WTC11 (cell line): ENCODE measurements around the gene NEDD4L. TPM values are rescaled to one million over a fixed set of nuclear protein-coding genes. Genes with fewer than 3 reads are reported as not detected.

Experiments
- ATAC-seq: fragments of 200-7000 bp; cut with Tn5 transposase; 2 replicates; pipeline ENCODE4 v1.10.0; 2021; ENCODE audit warnings: mild to moderate bottlenecking, moderate library complexity
- CTCF ChIA-PET: fragments of 300-600 bp; sonication (Branson Sonifier 250); formaldehyde crosslinking; loops from one replicate; lab custom pipeline; 2021; ENCODE audit warnings: antibody characterized with exemption; lab: Charles Lee
- POLR2A ChIA-PET: fragments of 350-600 bp; sonication (Branson Sonifier 250); formaldehyde crosslinking; loops from one replicate; lab custom pipeline; 2021; ENCODE audit warnings: antibody characterized with exemption; lab: Charles Lee
- DNase-seq: peaks from one replicate; pipeline ENCODE4 v3.0.0; 2021; ENCODE audit warnings: low spot score
- H3K27ac Mint-ChIP-seq: 2 replicates; pipeline ENCODE4 v1.8.0; 2021; ENCODE audit warnings: mixed read lengths
- H3K27me3 Mint-ChIP-seq: 2 replicates; pipeline ENCODE4 v1.8.0; 2021; ENCODE audit warnings: low read depth, mild to moderate bottlenecking, moderate library complexity, mixed read lengths
- H3K36me3 Mint-ChIP-seq: 2 replicates; pipeline ENCODE4 v1.8.0; 2021; ENCODE audit warnings: mixed read lengths
- H3K4me1 Mint-ChIP-seq: 2 replicates; pipeline ENCODE4 v1.8.0; 2022; ENCODE audit warnings: mixed read lengths
- H3K4me3 Mint-ChIP-seq: 2 replicates; pipeline ENCODE4 v1.8.0; 2021; ENCODE audit warnings: mild to moderate bottlenecking, moderate library complexity, mixed read lengths
- H3K9me3 Mint-ChIP-seq: 2 replicates; pipeline ENCODE4 v1.8.0; 2021; ENCODE audit warnings: mixed read lengths
- ATF6 ChIP-seq: sonication (generic); formaldehyde crosslinking; IDR thresholded peaks from 2 replicates; pipeline ENCODE4 v1.8.1; 2023; ENCODE audit warnings: mild to moderate bottlenecking, missing genetic modification reagents
- E2F4 ChIP-seq: sonication (generic); formaldehyde crosslinking; IDR thresholded peaks from 2 replicates; pipeline ENCODE4 v1.8.1; 2022; ENCODE audit warnings: low read depth, mild to moderate bottlenecking, moderate library complexity, missing genetic modification reagents, borderline replicate concordance
- FOXP4 ChIP-seq: sonication (generic); formaldehyde crosslinking; IDR thresholded peaks from 2 replicates; pipeline ENCODE4 v1.8.0; 2022; ENCODE audit warnings: mild to moderate bottlenecking, missing genetic modification reagents
- GTF2I ChIP-seq: fragments of 250-450 bp; sonication (Bioruptor Pico); conservative IDR thresholded peaks from 2 replicates; pipeline ENCODE4 v1.4.0; 2021; ENCODE audit warnings: mild to moderate bottlenecking
- HMGA2 ChIP-seq: fragments of 250-450 bp; sonication (Bioruptor Pico); IDR thresholded peaks from 2 replicates; pipeline ENCODE4 v1.4.0; 2021; ENCODE audit warnings: mild to moderate bottlenecking, moderate library complexity
- PREB ChIP-seq: sonication (generic); formaldehyde crosslinking; IDR thresholded peaks from 2 replicates; pipeline ENCODE4 v1.8.1; 2022; ENCODE audit warnings: mild to moderate bottlenecking, missing genetic modification reagents, moderate library complexity, borderline replicate concordance
- PRRX2 ChIP-seq: fragments of 250-450 bp; sonication (Bioruptor Pico); IDR thresholded peaks from 2 replicates; pipeline ENCODE4 v1.8.0; 2021; ENCODE audit warnings: mild to moderate bottlenecking
- SMAD4 ChIP-seq: sonication (generic); formaldehyde crosslinking; IDR thresholded peaks from 2 replicates; pipeline ENCODE4 v1.8.0; 2022; ENCODE audit warnings: mild to moderate bottlenecking, missing genetic modification reagents
- USF1 ChIP-seq: sonication (generic); formaldehyde crosslinking; IDR thresholded peaks from 2 replicates; pipeline ENCODE4 v1.8.0; 2022; ENCODE audit warnings: mild to moderate bottlenecking, missing genetic modification reagents
- ZBTB21 ChIP-seq: sonication (generic); formaldehyde crosslinking; IDR thresholded peaks from 2 replicates; pipeline ENCODE4 v1.8.1; 2023; ENCODE audit warnings: mild to moderate bottlenecking, missing genetic modification reagents, borderline replicate concordance
- total RNA-seq: library from RNA; stranded (reverse); gene quantifications from 3 replicates; pipeline ENCODE4 v1.2.3, GENCODE V29; 2021
- TF ChIP-seq, protein P1 (sequence below): sonication (generic); formaldehyde crosslinking; IDR thresholded peaks from 2 replicates; pipeline ENCODE4 v1.8.1; 2023; ENCODE audit warnings: mild to moderate bottlenecking, moderate library complexity, missing genetic modification reagents
- TF ChIP-seq, protein P2 (sequence below): sonication (generic); formaldehyde crosslinking; IDR thresholded peaks from 2 replicates; pipeline ENCODE4 v1.8.1; 2023; ENCODE audit warnings: mild to moderate bottlenecking, missing genetic modification reagents, borderline replicate concordance

The NEDD4L gene
- total RNA-seq, 1 experiment from 2014 or later, result 88.0 TPM

DNA sequence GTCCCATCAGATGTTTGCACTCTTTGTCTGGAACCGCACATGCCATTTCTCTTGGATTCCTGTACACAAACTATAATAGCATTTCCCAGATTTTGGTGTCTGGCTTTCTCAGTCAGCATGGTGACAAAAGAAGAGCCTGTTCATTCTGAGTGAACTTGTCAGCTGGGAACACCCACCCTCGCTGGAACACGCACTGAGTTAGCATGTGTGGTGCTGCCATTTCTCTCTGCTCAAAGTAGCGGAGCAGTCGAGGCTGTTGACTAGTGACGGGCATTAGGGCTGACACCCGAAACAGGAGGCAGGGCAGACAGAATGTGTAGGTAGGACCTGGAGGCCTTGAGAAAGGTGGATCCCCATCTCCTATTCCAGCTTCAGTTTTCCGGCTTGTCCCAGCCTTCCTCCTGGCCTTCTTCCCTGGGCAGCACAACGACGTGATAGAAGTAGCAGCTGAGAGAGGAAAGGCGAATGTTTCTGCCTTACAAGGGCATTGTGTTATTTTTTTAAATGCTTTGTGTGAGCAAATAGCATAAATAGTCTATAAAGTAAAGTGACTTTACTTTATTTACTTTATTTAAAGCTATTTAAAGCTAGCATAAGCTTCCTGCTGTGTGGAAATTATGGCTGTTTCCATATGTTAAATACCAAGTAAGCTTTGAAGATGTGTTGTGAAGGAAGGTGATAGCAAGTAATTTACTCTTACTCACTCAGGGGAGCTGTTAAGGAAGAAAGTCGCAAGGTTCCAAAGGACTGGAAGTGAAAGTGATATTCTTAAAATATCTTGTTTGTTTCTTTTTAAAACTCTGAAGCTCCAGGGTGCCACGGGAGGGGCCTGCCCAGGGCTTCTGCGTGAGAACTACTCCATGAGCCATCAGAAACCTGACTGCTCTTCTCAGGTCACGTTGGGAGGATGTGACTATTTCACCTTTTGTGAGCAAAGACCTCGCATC is 272.6 kb downstream of the NEDD4L start:
- DNase-seq (no peak), ATAC-seq (peak; percentile 52)
- H3K9me3 Mint-ChIP-seq, result no peaks in the 10 kb centered on the region
- H3K4me3 Mint-ChIP-seq, result no peak overlapping the region
- H3K27me3 Mint-ChIP-seq, result no peaks in the 10 kb centered on the region; the same call in 1 of the 2 replicates
- ChIA-PET POLR2A (interaction anchor here (1.3 kb wide), 1 partner anchor 24 kb away, joined by 4 read pairs; no protein-coding TSS in a partner anchor), CTCF (interaction anchor here (0.7 to 1.0 kb wide), 2 partner anchors 44 to 447 kb away, joined by 3 to 4 read pairs; no protein-coding TSS in a partner anchor)
- H3K4me1 Mint-ChIP-seq, result peaks cover 30% of the 10 kb centered on the region
- H3K36me3 Mint-ChIP-seq, result no peaks in the 10 kb centered on the region
- no peak overlapping the region; the same call in 1 of the 2 replicates for H3K27ac Mint-ChIP-seq
- TF ChIP-seq PRRX2, result no peak

DNA sequence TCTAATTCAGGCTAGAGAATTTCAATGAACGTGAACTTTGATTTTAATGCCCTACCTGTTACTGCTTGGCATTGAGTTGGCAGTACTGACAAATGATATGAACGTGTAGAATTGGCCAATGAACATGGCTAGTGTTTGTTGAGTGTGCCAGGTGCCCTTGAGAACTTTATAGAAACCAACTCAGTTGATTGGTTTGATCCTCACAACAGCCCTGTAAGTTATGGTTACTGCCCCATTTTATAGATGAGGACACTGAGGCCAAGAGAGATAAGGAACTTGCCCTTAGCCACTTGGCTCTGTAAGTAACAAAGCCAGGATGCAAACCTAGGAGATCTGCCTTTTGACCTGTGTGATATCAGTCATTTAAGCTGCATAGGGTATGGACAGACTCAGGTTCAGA is 275.7 kb downstream of the NEDD4L start:
- no peak for ATAC-seq

More for the DNA sequence above, 275.7 kb downstream of the NEDD4L start:
- ChIA-PET CTCF (no interaction called here), POLR2A (no interaction called here)
- Mint-ChIP-seq H3K27ac (no peak overlapping the region), H3K4me3 (no peak overlapping the region), H3K9me3 (no peaks in the 10 kb centered on the region), H3K36me3 (no peaks in the 10 kb centered on the region), H3K4me1 (peaks cover 27% of the 10 kb centered on the region), H3K27me3 (no peaks in the 10 kb centered on the region; the same call in 1 of the 2 replicates)
- no peak for DNase-seq
- TF ChIP-seq USF1, result no peak
- no peak for TF ChIP-seq SMAD4
- TF ChIP-seq E2F4 (CRISPR knock-in tag), result no peak
- TF ChIP-seq, protein P1, sequence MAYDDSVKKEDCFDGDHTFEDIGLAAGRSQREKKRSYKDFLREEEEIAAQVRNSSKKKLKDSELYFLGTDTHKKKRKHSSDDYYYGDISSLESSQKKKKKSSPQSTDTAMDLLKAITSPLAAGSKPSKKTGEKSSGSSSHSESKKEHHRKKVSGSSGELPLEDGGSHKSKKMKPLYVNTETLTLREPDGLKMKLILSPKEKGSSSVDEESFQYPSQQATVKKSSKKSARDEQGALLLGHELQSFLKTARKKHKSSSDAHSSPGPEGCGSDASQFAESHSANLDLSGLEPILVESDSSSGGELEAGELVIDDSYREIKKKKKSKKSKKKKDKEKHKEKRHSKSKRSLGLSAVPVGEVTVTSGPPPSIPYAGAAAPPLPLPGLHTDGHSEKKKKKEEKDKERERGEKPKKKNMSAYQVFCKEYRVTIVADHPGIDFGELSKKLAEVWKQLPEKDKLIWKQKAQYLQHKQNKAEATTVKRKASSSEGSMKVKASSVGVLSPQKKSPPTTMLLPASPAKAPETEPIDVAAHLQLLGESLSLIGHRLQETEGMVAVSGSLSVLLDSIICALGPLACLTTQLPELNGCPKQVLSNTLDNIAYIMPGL (CRISPR knock-in tag), result no peak
- TF ChIP-seq, protein P2, sequence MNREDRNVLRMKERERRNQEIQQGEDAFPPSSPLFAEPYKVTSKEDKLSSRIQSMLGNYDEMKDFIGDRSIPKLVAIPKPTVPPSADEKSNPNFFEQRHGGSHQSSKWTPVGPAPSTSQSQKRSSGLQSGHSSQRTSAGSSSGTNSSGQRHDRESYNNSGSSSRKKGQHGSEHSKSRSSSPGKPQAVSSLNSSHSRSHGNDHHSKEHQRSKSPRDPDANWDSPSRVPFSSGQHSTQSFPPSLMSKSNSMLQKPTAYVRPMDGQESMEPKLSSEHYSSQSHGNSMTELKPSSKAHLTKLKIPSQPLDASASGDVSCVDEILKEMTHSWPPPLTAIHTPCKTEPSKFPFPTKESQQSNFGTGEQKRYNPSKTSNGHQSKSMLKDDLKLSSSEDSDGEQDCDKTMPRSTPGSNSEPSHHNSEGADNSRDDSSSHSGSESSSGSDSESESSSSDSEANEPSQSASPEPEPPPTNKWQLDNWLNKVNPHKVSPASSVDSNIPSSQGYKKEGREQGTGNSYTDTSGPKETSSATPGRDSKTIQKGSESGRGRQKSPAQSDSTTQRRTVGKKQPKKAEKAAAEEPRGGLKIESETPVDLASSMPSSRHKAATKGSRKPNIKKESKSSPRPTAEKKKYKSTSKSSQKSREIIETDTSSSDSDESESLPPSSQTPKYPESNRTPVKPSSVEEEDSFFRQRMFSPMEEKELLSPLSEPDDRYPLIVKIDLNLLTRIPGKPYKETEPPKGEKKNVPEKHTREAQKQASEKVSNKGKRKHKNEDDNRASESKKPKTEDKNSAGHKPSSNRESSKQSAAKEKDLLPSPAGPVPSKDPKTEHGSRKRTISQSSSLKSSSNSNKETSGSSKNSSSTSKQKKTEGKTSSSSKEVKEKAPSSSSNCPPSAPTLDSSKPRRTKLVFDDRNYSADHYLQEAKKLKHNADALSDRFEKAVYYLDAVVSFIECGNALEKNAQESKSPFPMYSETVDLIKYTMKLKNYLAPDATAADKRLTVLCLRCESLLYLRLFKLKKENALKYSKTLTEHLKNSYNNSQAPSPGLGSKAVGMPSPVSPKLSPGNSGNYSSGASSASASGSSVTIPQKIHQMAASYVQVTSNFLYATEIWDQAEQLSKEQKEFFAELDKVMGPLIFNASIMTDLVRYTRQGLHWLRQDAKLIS (CRISPR knock-in tag), result no peak
- no peak for TF ChIP-seq ZBTB21
- no peak for TF ChIP-seq FOXP4 (CRISPR knock-in tag)
- TF ChIP-seq HMGA2, result no peak
- no peak for TF ChIP-seq GTF2I
- TF ChIP-seq ATF6, result no peak
- TF ChIP-seq PREB (CRISPR knock-in tag), result no peak
